Small intestine (tissue), 7 donors: ENCODE results near the gene GNAI1. TPM values are rescaled to one million over a fixed set of nuclear protein-coding genes. Genes with fewer than 3 reads are reported as not detected.

Experiments used
- DNase-seq, 2 donors: peaks; one replicate each; pipeline versions ENCODE4 v3.0.0 to v3.0.0-alpha.2; 2013
- FAIRE-seq: peaks from 2 replicates; lab custom pipeline; 2012; peaks lifted over from hg19 to GRCh38; lab: Jason Lieb, UNC
- H3K27ac ChIP-seq, 3 donors: one replicate each; pipeline ENCODE4 v1.5.1; 2013; ENCODE audit warnings: low read length in 2 of 3, mild to moderate bottlenecking in 2 of 3, control low read depth in 1 of 3, inconsistent platforms in 1 of 3, low read depth in 1 of 3, moderate library complexity in 1 of 3
- H3K27me3 ChIP-seq, 3 donors: one replicate each; pipeline ENCODE4 v1.6.1; 2013; ENCODE audit warnings: low read length in 3 of 3, inconsistent platforms in 1 of 3; ENCODE audit not compliant: control insufficient read depth in 3 of 3, insufficient read depth in 3 of 3
- H3K36me3 ChIP-seq, 3 donors: one replicate each; pipeline ENCODE4 v1.6.1; 2013; ENCODE audit warnings: low read length in 3 of 3, inconsistent platforms in 1 of 3, low read depth in 1 of 3, mild to moderate bottlenecking in 1 of 3, moderate library complexity in 1 of 3; ENCODE audit not compliant: control insufficient read depth in 3 of 3, insufficient read depth in 2 of 3
- H3K4me1 ChIP-seq, 3 donors: one replicate each; pipeline ENCODE4 v1.6.1; 2013; ENCODE audit warnings: low read length in 2 of 3, inconsistent platforms in 1 of 3, low read depth in 1 of 3, mild to moderate bottlenecking in 1 of 3, moderate library complexity in 1 of 3; ENCODE audit not compliant: control insufficient read depth in 3 of 3, insufficient read depth in 2 of 3
- H3K4me3 ChIP-seq, 3 donors: one replicate each; pipeline ENCODE4 v1.5.1; 2013; ENCODE audit warnings: low read length in 3 of 3, control low read depth in 1 of 3, inconsistent platforms in 1 of 3, low read depth in 1 of 3, mild to moderate bottlenecking in 1 of 3, moderate library complexity in 1 of 3
- H3K9me3 ChIP-seq, 2 donors: one replicate each; pipeline ENCODE4 v1.6.1; 2013; ENCODE audit warnings: low read depth in 1 of 2, low read length in 1 of 2; ENCODE audit not compliant: control insufficient read depth in 2 of 2, insufficient read depth in 1 of 2
- WGBS, 3 donors: extraction: QIAGEN DNeasy Blood & Tissue Kit; methylation state at CpG; one replicate each; pipeline ENCODE4 v1.1.7; 2013; 5-methylcytosine and 5-hydroxymethylcytosine counted together
- polyA plus RNA-seq, 4 donors: library from polyadenylated mRNA; stranded (reverse) in 3 of 4; unstranded in 1 of 4; fragments of 200-250 nt in 3 of 4; fragments of 120-200 nt in 1 of 4; gene quantifications; one replicate each; pipeline versions ENCODE4 v1.2.1 to v1.2.3, GENCODE V29; 2013
- donor health status: healthy with polysubstance abuse.
- donor health status: control.
- donor health status: control.
- donor health status: Bipolar disorder and iron deficiency.
- donor health status: healthy.

GNAI1 gene
- polyA plus RNA-seq, 4 donors = 6.7 to 19.0 (median 8.6) TPM

GRCh38 chr7:80182630-80183276 lies 48.1 kb downstream of the GNAI1 start:
- FAIRE-seq = no peak
- Histone ChIP-seq H3K27me3 (no peaks in the 10 kb centered on the region), H3K27ac (no peak overlapping the region), H3K36me3 (no peaks in the 10 kb centered on the region), H3K4me1 (peaks cover 0 to 3% (median 0%) of the 10 kb centered on the region in 3 donors), H3K9me3 (no peaks in the 10 kb centered on the region), H3K4me3 (no peak overlapping the region)
- WGBS, 3 donors = 66 to 70% (median 69%) methylated on average over 3 of the region's 3 CpGs
- no peak for DNase-seq

- no peak for FAIRE-seq
- peaks cover 0 to 3% (median 0%) of the 10 kb centered on the region in 3 donors for H3K4me1 ChIP-seq
Observed at GRCh38 chr7:80183351-80183750, 48.7 kb downstream of the GNAI1 start.

GRCh38 chr7:80183900-80184685 lies 49.5 kb downstream of the GNAI1 start:
- 87 to 92% (median 89%) methylated on average over 15 of the region's 15 CpGs for WGBS, 3 donors
- Histone ChIP-seq H3K9me3 (no peaks in the 10 kb centered on the region), H3K27ac (no peak overlapping the region), H3K4me1 (peaks cover 0 to 3% (median 0%) of the 10 kb centered on the region in 3 donors), H3K4me3 (no peak overlapping the region), H3K27me3 (no peaks in the 10 kb centered on the region), H3K36me3 (no peaks in the 10 kb centered on the region)
- no peak for DNase-seq
- FAIRE-seq = no peak

More at GRCh38 chr7:80183351-80183750, 48.7 kb downstream of the GNAI1 start:
- DNase-seq = no peak
- Histone ChIP-seq H3K27me3 (no peaks in the 10 kb centered on the region), H3K9me3 (no peaks in the 10 kb centered on the region), H3K27ac (no peak overlapping the region), H3K4me3 (no peak overlapping the region), H3K36me3 (no peaks in the 10 kb centered on the region)

- H3K4me3 ChIP-seq = no peak overlapping the region
- no peaks in the 10 kb centered on the region for H3K27me3 ChIP-seq
- 71 to 74% (median 72%) methylated on average over 4 of the region's 4 CpGs for WGBS, 3 donors
- no peaks in the 10 kb centered on the region for H3K9me3 ChIP-seq
- no peak overlapping the region for H3K27ac ChIP-seq
- DNase-seq = no peak
- H3K4me1 ChIP-seq = peaks cover 0 to 3% (median 0%) of the 10 kb centered on the region in 3 donors
- no peak for FAIRE-seq
- no peaks in the 10 kb centered on the region for H3K36me3 ChIP-seq
Observed at GRCh38 chr7:80184693-80185092, 50.1 kb downstream of the GNAI1 start.

GRCh38 chr7:80185571-80185970 lies 50.9 kb downstream of the GNAI1 start:
- no peaks in the 10 kb centered on the region for H3K36me3 ChIP-seq
- no peaks in the 10 kb centered on the region for H3K9me3 ChIP-seq
- H3K4me1 ChIP-seq = peaks cover 0 to 3% (median 0%) of the 10 kb centered on the region in 3 donors
- H3K27me3 ChIP-seq = no peaks in the 10 kb centered on the region
- DNase-seq = no peak
- no peak overlapping the region for H3K27ac ChIP-seq
- FAIRE-seq = no peak
- H3K4me3 ChIP-seq = no peak overlapping the region
- WGBS, 3 donors = 84 to 91% (median 89%) methylated on average over 7 of the region's 7 CpGs

GRCh38 chr7:80186721-80187120 lies 52.1 kb downstream of the GNAI1 start:
- Histone ChIP-seq H3K27ac (no peak overlapping the region), H3K9me3 (no peaks in the 10 kb centered on the region), H3K4me1 (peaks cover 0 to 3% (median 0%) of the 10 kb centered on the region in 3 donors), H3K36me3 (no peaks in the 10 kb centered on the region), H3K27me3 (no peaks in the 10 kb centered on the region), H3K4me3 (no peak overlapping the region)
- DNase-seq (no peak), FAIRE-seq (no peak)

GRCh38 chr7:80187279-80187678 lies 52.6 kb downstream of the GNAI1 start:
- Histone ChIP-seq H3K9me3 (no peaks in the 10 kb centered on the region), H3K27ac (no peak overlapping the region), H3K4me1 (peaks cover 0 to 3% (median 0%) of the 10 kb centered on the region in 3 donors), H3K36me3 (no peaks in the 10 kb centered on the region), H3K27me3 (no peaks in the 10 kb centered on the region), H3K4me3 (no peak overlapping the region)
- FAIRE-seq (no peak), DNase-seq (no peak)
- 68 to 78% (median 70%) methylated on average over 1 of the region's 1 CpG for WGBS, 3 donors

GRCh38 chr7:80187727-80188126 lies 53.1 kb downstream of the GNAI1 start:
- no peak for FAIRE-seq
- H3K9me3 ChIP-seq = no peaks in the 10 kb centered on the region
- H3K27ac ChIP-seq = no peak overlapping the region
- no peak for DNase-seq
- H3K36me3 ChIP-seq = no peaks in the 10 kb centered on the region
- H3K4me1 ChIP-seq = peaks cover 0 to 3% (median 0%) of the 10 kb centered on the region in 3 donors
- H3K4me3 ChIP-seq = no peak overlapping the region
- no peaks in the 10 kb centered on the region for H3K27me3 ChIP-seq
